Measurements from ENCODE around the gene METRNL. TPM values are rescaled to one million over a fixed set of nuclear protein-coding genes. Genes with fewer than 3 reads are reported as not detected.
"Not testable (repeated sequence)": the region's sequence is repeated elsewhere in the genome, so short reads cannot be mapped to it uniquely, and the experiment has no call there.

METRNL gene
- total RNA-seq, 1 experiment from 2014 or later = 33.8 TPM

DNA sequence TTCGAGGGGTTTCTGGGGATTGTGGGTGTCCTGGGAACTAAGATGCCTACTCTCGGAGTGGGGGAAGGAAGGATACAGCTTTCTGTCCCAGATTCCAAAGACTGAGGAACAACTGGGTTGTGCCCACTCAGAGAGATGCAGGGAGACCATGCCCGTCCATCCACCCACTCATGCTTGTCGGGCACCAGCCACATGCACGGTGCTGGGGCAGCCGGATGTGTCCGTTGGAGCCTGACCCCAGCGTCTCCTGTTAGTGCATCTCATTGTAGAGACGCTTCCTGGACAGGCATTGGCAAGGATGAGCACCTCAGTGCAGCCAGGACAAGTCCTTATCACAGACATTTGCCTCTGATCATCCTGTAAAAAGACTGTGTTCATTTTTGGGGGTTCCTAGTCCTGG is 58.1 kb downstream of the METRNL start:
- Mint-ChIP-seq H3K4me1 (ENCODE audit: low read depth, unreplicated experiment) (no peaks in the 10 kb centered on the region), H3K27ac (ENCODE audit: unreplicated experiment) (no peak overlapping the region), H3K36me3 (ENCODE audit: insufficient read depth, unreplicated experiment) (no peaks in the 10 kb centered on the region), H3K9me3 (ENCODE audit: unreplicated experiment) (peaks cover 14% of the 10 kb centered on the region), H3K27me3 (ENCODE audit: insufficient read depth, unreplicated experiment) (no peaks in the 10 kb centered on the region), H3K4me3 (ENCODE audit: unreplicated experiment) (no peak overlapping the region)
- Histone ChIP-seq H3K4me1 (peaks cover 4% of the 10 kb centered on the region; the same call in 1 of the 2 replicates), H3K36me3 (ENCODE audit: control insufficient read depth, insufficient read depth, low read length) (no peaks in the 10 kb centered on the region), H3K27me3 (replicated peaks; ENCODE audit: control insufficient read depth, insufficient read depth, low read length) (no peaks in the 10 kb centered on the region), H3K9me3 (0 out of 2 replicates have a peak, but pooled peaks cover 3% of the 10 kb centered on the region), H3K4me3 (ENCODE audit: low read depth, low read length) (no peak overlapping the region)
- TF ChIP-seq CTCF (IDR thresholded peaks at IDR 0.05; ENCODE audit: insufficient read depth in 1 of 2, low read depth in 1 of 2, low read length in 1 of 2, severe bottlenecking in 1 of 2, unreplicated experiment in 1 of 2) = no peak
- no TSS peak for BruUV-seq (replicated peaks)
- ChIA-PET CTCF (no interaction called here), POLR2A (no interaction called here)
- no peak for DNase-seq
- intact Hi-C loops (cut with micrococcal nuclease; ENCODE audit: unreplicated experiment) = no loop called here

DNA sequence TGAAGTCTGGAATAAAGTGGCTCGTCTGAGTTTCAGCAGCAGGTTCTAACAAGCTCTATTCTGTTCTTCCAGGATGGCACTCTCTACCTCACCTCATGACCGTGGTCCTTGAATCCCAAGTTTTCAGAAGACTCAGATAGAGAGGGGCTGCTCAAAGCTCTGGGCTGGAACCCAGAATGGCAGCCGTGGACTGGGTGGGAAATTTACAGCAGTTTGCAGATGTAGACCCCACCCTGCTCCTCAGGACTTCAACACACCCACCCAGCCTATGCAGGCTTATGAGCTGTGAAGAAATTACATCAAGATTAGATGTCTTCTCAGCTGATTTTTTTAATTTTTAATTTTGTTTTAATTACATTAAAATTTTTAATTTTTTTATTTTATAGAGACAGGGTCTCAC is 59.4 kb downstream of the METRNL start:
- Histone ChIP-seq H3K4me1 (no peaks in the 10 kb centered on the region), H3K27me3 (replicated peaks; ENCODE audit: control insufficient read depth, insufficient read depth, low read length) (no peaks in the 10 kb centered on the region), H3K9me3 (0 out of 2 replicates have a peak, but pooled peaks cover 7% of the 10 kb centered on the region), H3K36me3 (ENCODE audit: control insufficient read depth, insufficient read depth, low read length) (no peaks in the 10 kb centered on the region), H3K4me3 (ENCODE audit: low read depth, low read length) (no peak overlapping the region)
- Mint-ChIP-seq H3K27ac (ENCODE audit: unreplicated experiment) (no peak overlapping the region), H3K9me3 (ENCODE audit: unreplicated experiment) (peaks cover 22% of the 10 kb centered on the region), H3K4me1 (ENCODE audit: low read depth, unreplicated experiment) (no peaks in the 10 kb centered on the region), H3K36me3 (ENCODE audit: insufficient read depth, unreplicated experiment) (no peaks in the 10 kb centered on the region), H3K27me3 (ENCODE audit: insufficient read depth, unreplicated experiment) (no peaks in the 10 kb centered on the region), H3K4me3 (ENCODE audit: unreplicated experiment) (no peak overlapping the region)
- no peak for DNase-seq
- CTCF ChIA-PET = no interaction called here
- POLR2A ChIA-PET = no interaction called here
- no TSS peak for BruUV-seq (replicated peaks)
- TF ChIP-seq CTCF (IDR thresholded peaks at IDR 0.05; ENCODE audit: insufficient read depth in 1 of 2, low read depth in 1 of 2, low read length in 1 of 2, severe bottlenecking in 1 of 2, unreplicated experiment in 1 of 2) = no peak
- intact Hi-C loops (cut with micrococcal nuclease; ENCODE audit: unreplicated experiment) = no loop called here

GRCh38 chr17:83139541-83140248 is 60.3 kb downstream of the METRNL start:
- H3K4me1 Mint-ChIP-seq (ENCODE audit: low read depth, unreplicated experiment); H3K4me3 ChIP-seq (ENCODE audit: low read depth, low read length); H3K4me3 Mint-ChIP-seq (ENCODE audit: unreplicated experiment); intact Hi-C loops (cut with micrococcal nuclease; ENCODE audit: unreplicated experiment); CTCF ChIA-PET; DNase-seq; H3K9me3 ChIP-seq; H3K36me3 Mint-ChIP-seq (ENCODE audit: insufficient read depth, unreplicated experiment); POLR2A ChIA-PET; H3K4me1 ChIP-seq; H3K27ac Mint-ChIP-seq (ENCODE audit: unreplicated experiment); H3K27me3 ChIP-seq (replicated peaks; ENCODE audit: control insufficient read depth, insufficient read depth, low read length); BruUV-seq (replicated peaks); H3K36me3 ChIP-seq (ENCODE audit: control insufficient read depth, insufficient read depth, low read length); H3K27me3 Mint-ChIP-seq (ENCODE audit: insufficient read depth, unreplicated experiment): not testable (repeated sequence)
- H3K9me3 Mint-ChIP-seq (ENCODE audit: unreplicated experiment) = peaks cover 22% of the 10 kb centered on the region

DNA sequence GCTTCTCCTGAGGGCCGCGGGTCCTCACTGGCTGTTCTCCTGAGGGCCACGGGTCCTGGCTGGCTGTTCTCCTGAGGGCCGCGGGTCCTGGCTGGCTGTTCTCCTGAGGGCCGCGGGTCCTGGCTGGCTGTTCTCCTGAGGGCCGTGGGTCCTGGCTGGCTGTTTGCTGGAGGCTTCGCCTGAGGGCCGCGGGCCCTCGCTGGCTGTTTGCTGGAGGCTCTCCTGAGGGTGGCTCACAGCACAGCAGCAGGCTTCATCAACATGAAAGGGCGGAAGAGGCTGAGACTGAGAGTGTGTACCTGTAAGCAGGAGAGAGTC is 60.8 kb downstream of the METRNL start:
- CTCF ChIA-PET; H3K4me3 Mint-ChIP-seq (ENCODE audit: unreplicated experiment); H3K27me3 ChIP-seq (replicated peaks; ENCODE audit: control insufficient read depth, insufficient read depth, low read length): not testable (repeated sequence)

More for the DNA sequence above, 60.8 kb downstream of the METRNL start:
- H3K36me3 ChIP-seq (ENCODE audit: control insufficient read depth, insufficient read depth, low read length); H3K4me1 Mint-ChIP-seq (ENCODE audit: low read depth, unreplicated experiment); BruUV-seq (replicated peaks); H3K36me3 Mint-ChIP-seq (ENCODE audit: insufficient read depth, unreplicated experiment); intact Hi-C loops (cut with micrococcal nuclease; ENCODE audit: unreplicated experiment); POLR2A ChIA-PET; H3K27me3 Mint-ChIP-seq (ENCODE audit: insufficient read depth, unreplicated experiment); H3K4me3 ChIP-seq (ENCODE audit: low read depth, low read length); DNase-seq; H3K4me1 ChIP-seq; H3K27ac Mint-ChIP-seq (ENCODE audit: unreplicated experiment); H3K9me3 ChIP-seq: not testable (repeated sequence)
- H3K9me3 Mint-ChIP-seq (ENCODE audit: unreplicated experiment) = peaks cover 22% of the 10 kb centered on the region

All from Caco-2 (cell line).